Stimulated activated CD4-positive, alpha-beta T cell treated with anti-CD3 and anti-CD28 coated beads, Interleukin-1b, Interleukin-23, amount 100 ng/mL, for 48 hours (primary cell): ENCODE measurements around the gene GOLGA3.

Source experiments
- DNase-seq: peaks from one replicate; pipeline ENCODE4 v3.0.0-alpha.2; 2020

GOLGA3 gene

DNA sequence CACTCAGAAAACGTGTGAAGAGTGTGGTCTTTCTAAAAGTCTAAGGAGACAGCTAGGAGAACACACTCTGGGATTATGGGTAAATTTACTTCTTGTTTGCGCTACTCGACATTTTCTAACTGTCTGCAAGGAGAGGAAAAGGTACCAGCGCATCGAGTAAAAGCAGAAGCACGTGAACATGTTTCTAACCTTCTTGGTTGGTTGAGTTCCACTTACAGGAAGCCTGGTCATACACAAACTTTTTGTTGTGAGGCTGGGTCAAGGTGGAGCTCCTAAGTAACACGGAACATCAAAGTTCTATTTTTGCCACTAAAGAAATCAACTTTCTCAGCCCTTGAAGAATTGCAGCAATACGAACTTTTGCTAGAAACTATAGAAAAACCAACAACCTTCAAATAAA lies 87.0 kb downstream of the GOLGA3 start:
- DNase-seq, result no peak

DNA sequence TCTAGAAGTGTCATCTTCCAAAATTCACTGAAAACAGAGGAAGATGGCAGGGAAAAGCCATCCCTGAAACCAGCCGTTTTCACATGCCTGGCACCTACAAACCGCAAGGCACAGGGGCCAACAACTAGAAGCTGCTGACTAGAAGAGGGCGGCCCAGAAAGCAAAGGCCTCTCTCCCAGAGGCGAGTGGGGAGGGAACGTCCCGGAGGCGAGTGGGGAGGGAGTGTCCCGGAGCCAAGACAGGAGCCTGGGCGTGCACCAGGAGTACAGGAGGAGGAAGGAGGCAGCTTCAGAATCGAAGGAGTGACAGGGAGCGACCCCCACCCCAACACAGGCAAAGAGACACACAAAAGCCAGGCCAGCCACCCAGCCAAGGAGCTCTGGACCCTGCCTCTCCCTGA lies 88.0 kb downstream of the GOLGA3 start:
- no peak for DNase-seq

DNA sequence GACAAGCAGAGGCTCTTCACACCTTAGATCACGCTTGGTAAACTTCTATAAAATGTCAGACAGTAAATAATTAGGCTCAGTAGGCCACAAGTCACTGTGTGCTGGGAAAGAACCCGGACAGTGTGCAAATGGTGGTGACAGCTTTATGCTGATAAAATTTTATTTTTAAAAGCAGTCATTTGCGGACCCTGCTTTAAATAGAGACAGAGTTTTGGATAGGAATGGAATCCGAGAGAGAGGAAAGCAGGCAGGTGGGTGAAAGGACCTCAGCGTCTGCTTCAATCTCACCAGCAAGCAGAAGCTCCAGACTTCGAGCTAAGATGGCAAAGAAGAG lies 88.4 kb downstream of the GOLGA3 start:
- no peak for DNase-seq

DNA sequence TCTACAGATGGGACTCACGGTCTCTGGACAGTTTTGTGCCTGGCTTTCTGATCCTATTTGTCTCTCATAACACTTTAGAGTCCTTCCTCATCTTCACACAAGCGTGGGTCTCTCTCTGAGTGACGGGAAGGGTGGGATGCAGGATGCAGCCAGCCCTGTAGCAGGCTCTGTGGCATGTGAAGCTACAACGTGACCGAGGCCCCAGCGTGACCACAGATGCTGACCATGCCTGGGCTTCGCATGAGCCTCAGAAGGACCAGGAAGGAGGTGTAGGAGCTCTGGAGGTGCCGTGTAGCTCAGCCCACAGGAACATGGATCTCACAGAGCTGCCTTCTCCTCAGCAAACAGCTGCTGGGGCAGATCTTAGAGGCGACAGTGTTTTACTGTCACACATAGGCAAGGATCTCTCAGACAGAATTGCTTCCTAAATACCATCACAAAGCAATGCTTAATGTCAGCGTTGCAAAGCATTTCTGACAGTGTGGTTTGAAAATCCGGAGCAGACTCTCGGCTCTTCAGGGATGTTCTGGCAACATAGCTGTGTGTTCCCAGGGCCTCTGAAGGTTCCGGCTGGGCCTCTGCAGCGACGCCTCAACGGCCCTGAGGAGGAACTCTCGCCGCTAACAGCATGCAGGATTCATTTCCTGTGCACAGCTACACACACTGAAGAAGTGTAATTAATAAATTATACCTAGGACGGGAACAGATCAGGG lies 88.9 kb downstream of the GOLGA3 start:
- DNase-seq, result no peak

DNA sequence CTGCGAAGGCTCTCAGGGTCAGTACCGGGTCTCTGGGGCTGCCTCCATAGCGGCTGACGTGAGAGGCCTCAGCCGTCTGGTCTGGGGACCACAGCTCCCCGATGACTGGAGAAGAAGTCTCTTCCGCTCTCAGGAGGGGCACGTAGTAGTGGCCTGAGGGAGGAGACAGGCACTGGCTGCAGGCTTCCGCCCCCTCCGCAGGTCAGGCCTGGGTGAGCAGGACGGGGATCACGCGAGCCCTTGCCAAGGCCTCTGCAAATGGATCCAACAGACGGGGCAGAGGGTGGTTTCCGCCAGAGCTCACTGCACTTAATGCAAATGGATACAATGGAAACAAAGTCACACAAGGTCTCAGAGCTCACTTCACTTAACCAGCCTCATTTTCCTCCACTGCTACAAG lies 91.8 kb downstream of the GOLGA3 start:
- no peak for DNase-seq

DNA sequence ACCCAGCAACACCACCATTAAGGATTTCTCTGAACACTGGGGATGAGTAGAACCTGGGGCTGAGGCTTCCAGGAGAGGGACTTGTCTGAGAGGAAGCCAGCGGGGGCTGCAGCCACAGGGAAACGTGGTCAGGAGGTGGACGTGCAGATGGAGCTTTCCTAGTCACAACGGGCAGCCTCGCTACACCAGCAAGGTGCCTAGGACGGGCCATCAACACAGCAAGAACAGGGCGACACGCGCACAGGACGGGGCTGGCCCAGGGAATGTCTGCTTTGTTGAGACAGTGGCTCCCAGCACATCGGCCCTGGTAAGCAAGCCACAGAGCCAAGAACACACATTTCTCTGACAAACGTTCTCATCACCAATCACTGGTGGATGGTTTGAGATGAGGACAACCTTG lies 92.3 kb downstream of the GOLGA3 start:
- no peak for DNase-seq

DNA sequence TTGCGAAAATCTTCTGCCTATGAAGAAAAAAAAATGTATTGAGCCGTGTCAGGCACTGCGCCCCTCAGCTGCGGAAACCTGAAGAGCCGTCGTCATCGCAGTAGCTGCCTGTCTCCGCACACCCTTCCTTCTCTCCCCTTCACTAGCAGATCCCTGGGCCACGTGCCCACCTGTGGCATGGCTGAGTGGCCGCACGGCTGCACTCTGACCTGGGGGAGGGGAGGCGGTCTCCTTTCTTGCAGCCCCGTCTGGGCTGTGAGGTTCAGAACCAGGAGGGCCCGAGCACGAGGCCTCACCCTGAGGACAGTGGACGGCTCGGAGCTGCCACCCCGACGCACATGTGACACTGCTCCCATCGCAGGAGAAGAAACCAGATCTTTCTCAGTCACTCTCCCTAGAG lies 93.2 kb downstream of the GOLGA3 start:
- no peak for DNase-seq

DNA sequence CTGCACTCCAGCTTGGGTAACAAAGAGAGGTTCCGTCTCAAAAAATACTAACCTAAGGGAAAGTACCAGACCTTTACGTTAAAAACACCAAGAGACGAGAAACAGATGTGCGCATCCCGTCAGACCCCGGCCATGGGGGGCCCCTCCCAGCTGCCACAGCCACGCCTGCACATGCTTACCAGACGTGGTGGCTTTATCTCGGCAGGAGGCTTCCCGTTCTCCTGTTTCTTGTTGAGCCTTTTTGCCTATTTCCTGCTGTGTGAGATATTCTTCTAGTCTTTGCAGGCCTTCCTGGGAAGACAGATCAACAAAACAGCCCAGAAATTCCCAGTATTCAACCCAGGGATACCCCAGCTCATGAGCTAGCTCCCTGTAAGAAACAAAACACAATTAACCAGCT lies 94.5 kb downstream of the GOLGA3 start:
- no peak for DNase-seq

DNA sequence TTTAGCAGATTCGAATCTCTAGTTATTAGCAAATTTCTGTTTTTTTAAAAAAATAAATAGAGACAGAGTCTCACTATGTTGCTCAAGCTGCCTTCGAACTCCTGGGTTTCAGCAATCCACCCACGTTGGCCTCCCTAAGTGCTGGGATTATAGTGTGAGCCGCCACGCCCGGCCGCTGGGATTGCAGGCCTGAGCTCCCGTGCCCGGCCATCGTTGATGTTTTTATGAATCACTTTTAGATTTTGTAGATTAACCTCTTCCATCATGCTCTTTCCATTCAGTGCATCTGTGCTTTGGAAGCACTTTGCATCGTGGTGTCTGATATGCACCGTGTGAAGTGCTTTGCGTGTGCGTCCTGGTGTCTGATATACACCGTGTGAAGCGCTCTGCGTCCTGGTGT lies 97.1 kb downstream of the GOLGA3 start:
- no peak for DNase-seq

DNA sequence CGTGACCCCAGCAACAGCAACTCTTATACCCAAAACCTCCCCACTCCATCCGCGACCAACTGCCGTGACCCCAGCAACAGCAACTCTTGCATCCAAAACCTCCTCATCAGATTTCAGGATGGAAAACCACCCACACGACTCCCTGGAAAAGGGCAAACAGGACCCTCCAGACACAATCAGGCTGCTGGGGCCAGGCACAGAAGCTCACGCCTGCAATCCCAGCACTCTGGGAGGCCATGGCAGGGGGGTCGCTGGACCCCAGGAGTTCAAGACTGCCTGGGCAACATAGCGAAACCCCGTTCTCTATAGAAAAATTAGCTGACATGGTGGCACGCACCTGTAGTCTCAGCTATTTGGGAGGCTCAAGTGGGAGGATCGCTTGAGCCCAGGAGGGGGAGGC lies 98.3 kb downstream of the GOLGA3 start:
- no peak for DNase-seq

DNA sequence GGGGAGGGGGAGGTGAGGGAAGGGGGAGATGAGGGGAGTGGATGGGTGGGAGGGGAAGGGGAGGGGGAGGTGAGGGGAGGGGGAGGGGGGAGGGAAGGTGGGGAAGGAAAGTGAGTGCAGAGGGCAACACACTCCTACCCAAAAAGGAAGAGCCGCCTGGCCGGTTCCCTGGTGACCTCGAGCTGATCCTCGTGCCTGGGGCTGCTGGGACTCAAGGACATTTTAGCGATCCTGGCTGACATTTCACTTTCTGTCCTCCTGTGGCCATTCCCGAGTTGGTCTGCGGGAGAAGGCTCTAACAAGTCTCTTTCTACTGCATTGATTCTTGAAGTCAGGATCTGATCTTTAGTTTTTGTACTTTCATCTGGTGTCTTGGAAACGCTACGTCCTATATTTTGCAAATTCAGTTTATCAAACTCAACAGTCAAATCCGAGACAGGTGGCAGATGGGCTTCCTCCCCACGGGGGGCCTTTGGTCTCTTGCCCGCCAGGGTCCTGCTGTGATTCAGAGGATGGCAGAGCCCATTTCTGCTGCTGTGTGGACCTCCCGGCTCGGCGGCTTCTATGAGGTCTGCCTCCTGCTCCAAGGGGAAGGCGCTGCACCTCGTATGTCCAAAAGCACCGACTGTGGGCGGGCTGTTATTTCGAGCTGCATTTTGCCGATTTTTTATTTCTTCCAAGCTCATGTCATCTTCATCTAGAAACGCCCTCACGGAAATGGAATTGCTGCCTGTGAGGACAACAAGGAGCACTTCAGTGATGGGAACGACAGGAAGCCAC lies 98.9 kb downstream of the GOLGA3 start:
- DNase-seq, result no peak

DNA sequence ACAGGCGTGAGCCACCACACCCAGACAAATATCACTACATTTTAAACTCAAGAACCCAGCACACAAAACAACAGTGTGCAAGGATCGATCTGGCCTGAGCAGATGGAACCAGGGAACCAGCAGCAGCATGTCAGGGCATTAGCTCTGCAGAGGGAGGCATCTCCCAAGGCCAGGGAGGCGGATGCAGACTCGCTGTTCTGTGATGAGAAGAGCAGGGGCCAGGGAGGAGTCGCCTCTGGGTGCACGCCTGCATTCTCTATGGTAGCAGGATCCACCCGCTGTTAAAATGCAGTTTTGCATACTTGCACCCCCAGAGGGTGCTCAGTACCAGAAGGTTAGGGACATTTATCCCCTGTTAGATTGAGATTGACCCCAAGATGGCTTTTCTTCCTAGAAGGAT lies 100.2 kb downstream of the GOLGA3 start:
- no peak for DNase-seq

DNA sequence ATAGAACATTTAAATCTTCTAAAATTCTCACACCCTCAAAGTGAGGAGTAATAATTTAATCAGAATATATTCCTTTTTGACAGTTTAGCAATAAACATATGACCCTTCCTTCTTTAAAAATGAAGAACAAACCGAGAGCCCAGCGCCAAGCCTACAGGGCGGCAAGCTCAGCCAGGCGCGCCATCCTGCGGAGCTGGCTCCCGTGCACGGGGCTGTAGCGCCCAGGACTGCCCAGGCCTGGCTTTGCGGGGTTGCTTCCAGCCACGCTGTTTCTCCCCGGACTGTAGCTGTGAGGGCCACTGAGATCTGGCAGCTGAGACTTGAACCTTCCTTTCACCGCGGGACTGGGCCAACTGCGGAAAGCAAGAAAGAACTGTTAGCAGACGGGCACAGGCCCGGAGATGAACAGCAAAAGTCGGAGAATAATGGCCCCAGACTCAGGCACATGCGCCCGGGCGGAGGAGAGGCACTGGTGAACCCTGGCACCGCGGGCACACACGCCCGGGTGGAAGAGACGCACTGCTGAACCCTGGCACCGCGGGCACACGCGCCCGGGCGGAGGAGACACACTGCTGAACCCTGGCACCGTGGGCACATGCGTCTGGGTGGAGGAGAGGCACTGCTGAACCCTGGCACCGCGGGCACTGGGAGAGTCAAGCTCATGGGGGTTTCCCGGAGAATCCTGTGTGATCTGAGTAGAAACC lies 101.4 kb downstream of the GOLGA3 start:
- DNase-seq, result no peak

DNA sequence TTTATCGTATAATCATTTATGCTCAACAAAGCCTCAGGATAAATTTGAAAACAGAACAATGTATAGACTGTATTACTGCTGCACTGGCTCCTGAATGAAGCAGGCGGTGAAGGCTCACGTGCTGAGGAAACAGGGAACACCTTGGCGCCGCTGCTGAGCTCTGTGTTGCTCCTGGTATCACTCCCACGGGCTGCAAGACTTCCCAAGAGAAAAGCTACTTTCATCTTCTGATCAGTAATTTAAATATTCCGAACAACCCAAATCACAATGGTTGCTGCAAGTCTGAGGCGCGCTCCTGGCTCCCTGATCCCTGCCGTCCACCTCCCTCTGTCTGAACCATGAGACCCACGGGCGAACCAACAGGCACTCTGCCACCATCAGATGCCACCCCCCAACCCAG lies 102.3 kb downstream of the GOLGA3 start:
- DNase-seq, result no peak

DNA sequence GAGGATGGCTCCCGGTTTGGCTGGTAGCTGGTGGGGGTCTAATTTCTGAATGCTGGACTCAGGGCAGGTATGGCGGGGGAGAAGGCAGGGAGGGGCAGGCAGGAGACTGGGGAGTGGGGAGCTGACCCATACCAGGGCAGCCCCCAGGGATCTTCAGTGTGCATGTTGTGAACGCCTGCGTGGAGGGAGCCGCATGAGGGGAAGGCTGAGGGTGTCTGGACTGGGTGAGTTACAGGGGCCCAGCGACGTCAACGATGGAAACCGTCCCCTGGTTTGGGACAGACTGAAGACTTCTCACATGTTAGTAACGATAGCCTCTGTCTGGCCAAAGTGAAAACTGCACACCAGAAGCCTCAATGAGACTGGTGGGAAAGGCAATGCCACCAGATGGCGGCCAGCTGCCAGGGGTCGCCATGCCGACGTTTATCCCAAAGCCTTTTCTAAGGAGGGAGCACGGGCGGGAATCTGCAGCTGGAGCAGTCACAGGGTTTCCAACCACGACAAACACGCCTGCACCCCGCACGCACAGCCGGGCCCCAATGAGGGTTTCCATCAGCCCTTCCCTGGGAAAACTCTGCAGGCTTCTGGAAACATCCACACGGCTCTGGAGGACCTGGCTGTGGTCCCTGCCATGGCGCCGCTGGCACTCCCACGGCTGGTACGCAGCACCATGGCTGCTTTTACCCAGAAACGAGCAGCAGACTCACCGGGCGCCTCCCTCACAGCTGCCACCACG lies 104.0 kb downstream of the GOLGA3 start:
- no peak for DNase-seq

DNA sequence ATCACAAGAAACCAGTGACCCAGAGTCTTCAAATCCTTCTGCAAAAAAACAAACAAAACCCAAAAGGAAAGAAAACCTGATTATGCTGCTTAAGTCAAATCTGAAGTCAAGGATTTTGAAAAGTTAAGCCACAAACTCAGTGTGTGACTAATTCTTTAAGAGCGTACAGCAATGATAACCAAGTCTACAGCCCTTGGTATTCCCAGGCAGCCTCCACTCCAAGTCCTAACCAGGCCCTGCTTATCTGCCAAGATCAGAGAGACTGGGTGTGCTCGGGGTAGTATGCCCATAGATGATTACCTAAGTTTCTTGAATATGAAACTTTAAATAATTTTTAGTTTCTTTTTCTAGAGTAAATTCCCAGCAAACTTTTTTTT lies 104.9 kb downstream of the GOLGA3 start:
- DNase-seq, result no peak

DNA sequence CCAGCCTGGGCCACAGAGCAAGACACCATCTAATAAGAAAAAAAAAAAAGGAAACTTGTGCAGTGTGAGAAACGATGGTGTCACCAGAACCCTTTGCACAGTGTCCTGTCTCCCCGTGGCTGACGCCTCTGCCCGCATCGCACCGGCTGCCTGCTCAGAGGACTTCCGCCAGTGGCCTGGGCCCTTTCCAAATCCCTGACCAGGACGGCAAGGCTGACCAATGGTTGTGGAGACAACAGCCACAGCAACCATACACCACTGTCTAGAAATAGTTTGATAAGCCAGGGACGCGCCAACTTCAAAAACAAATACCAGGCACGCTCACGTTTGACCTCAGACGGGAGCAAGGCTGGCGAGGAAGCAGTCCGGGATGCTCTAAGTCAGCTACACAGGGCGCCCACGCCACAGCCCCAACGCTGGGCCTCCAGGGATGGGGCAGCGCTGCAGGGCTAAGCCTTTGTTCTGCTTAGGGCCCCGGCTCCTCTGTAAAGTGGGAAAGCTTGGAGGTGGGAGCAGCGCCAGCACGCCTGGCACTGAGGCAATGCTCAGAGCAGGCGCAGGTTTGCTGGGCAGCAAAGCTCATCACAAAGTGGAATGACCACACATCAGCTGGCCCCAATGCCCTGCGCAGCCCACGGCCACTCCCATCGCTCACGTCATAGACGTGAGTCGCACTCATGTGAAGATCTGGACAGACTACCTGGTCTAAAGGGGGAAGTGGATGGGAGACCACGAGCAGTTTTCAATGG lies 105.5 kb downstream of the GOLGA3 start:
- no peak for DNase-seq

DNA sequence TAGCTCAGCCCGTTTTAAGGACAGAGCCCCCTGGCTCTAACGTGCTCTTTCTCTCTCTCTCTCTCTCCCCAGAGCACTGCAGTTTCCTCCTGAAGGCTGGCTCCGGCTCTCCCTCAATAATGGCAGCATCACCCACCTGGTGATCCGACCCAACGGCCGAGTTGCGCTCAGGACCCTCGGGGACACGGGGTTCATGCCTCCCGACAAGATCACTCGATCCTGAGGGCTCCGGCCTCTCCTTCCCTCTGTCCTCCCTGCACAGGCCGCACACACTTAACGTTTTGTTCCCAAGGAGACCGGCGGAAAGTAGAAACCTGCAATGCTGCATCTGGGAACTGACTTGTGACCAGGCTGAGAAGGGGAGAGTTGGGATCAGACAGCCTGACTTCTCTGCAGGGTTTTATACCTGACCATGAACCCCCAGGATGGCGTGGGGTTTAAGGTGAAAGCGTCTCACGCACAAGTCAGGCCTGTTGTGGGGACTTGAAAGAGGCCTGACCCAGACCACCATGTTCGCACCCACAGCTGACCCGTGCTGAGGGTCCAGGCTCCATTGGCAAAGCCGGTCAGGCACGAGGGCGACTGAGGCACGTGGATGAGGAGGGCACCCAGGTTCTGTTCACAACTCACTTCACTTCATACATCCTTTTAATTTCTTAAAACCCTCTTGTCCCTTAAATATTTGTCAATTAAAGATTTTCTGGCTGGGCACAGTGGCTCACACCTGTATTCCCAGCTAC lies 107.9 kb downstream of the GOLGA3 start:
- DNase-seq, result no peak

DNA sequence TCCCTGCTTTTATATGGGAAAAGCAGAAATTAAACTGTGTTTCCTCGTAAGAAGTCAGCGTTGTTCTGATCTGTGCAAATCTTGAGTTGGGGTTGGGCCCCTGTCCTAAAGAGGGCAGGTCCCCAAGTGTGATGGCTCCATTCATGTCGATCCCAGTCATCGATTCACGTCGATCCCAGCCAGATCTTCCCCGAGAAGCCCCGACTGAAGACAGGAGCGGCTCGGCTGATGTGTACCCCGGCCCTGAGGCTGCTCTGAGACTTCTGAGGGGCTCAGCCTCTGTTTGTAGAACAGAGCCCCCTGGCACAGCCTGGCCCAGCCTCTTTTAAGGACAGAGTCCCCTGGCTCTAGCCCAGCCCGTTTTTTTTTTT lies 108.7 kb downstream of the GOLGA3 start:
- no peak for DNase-seq

DNA sequence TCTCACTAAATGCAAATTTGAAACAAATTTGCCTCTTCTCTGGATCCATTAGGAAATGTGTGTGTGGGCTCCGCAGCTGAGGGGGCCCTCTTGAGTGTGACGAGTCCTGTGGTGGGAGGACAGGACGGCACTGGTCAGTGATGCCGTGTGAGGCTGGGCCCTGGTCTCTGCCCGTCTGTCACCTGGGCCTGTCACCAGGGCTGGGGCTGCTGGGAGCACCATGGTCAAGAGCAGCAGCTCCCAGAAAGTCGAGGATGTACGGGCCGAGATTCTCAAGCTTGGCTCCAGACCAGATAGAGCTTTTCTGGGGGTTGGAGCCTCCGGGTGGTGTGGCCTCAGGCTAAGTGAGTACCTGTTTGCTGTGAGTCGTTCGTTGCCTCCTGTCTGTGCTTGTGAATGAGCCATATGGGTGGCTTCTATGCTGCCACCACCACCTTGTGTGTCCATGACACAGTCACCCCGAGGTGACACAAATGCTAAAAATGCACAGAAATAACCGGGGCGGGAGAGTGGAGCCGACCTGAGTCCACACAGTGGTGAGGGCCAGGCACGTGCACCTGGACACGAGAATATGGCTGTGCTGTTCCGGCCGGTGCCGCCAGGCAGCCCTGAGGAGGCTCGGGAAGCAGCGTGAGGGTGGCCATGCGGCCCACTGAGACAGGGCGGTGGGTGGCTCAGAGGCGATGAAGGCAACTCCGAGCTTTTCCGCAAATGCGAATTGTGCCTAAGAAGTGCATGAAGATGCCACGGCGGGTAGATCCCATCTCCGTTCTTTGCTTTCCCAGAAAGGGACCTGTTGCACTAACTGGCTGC lies 109.3 kb downstream of the GOLGA3 start:
- no peak for DNase-seq
